ENCODE measurements around the gene LDLRAD4.

The LDLRAD4 gene

GRCh38 chr18:13553449-13553848 lies 334.9 kb downstream of the LDLRAD4 start:
- DNase-seq (ENCODE audit: low read depth) = no peak

GRCh38 chr18:13555192-13555591 lies 336.6 kb downstream of the LDLRAD4 start:
- DNase-seq (ENCODE audit: low read depth) = no peak

- DNase-seq (ENCODE audit: low read depth) = no peak
Observed at GRCh38 chr18:13555865-13556264, 337.3 kb downstream of the LDLRAD4 start.

GRCh38 chr18:13556502-13556901 lies 337.9 kb downstream of the LDLRAD4 start:
- DNase-seq (ENCODE audit: low read depth) = no peak

- peak; percentile 5 for DNase-seq (ENCODE audit: low read depth)
Observed at GRCh38 chr18:13558124-13558523, 339.6 kb downstream of the LDLRAD4 start.

GRCh38 chr18:13558790-13559189 lies 340.2 kb downstream of the LDLRAD4 start:
- no peak for DNase-seq (ENCODE audit: low read depth)

- no peak for DNase-seq (ENCODE audit: low read depth)
Observed at GRCh38 chr18:13559754-13560153, 341.2 kb downstream of the LDLRAD4 start.

GRCh38 chr18:13560306-13560705 lies 341.7 kb downstream of the LDLRAD4 start:
- no peak for DNase-seq (ENCODE audit: low read depth)

- DNase-seq (ENCODE audit: low read depth) = no peak
Observed at GRCh38 chr18:13562494-13563029, 344.0 kb downstream of the LDLRAD4 start.

- DNase-seq (ENCODE audit: low read depth) = no peak
Observed at GRCh38 chr18:13563390-13563805, 344.8 kb downstream of the LDLRAD4 start.

- DNase-seq (ENCODE audit: low read depth) = no peak
Observed at GRCh38 chr18:13564579-13564978, 346.0 kb downstream of the LDLRAD4 start.

- no peak for DNase-seq (ENCODE audit: low read depth)
Observed at GRCh38 chr18:13565228-13565627, 346.7 kb downstream of the LDLRAD4 start.

GRCh38 chr18:13566941-13567746 lies 348.6 kb downstream of the LDLRAD4 start:
- no peak for DNase-seq (ENCODE audit: low read depth)

GRCh38 chr18:13568443-13569392 lies 350.2 kb downstream of the LDLRAD4 start:
- no peak for DNase-seq (ENCODE audit: low read depth)

- no peak for DNase-seq (ENCODE audit: low read depth)
Observed at GRCh38 chr18:13570216-13570615, 351.7 kb downstream of the LDLRAD4 start.

GRCh38 chr18:13570856-13571495 lies 352.4 kb downstream of the LDLRAD4 start:
- peak; percentile 17 for DNase-seq (ENCODE audit: low read depth)

- no peak for DNase-seq (ENCODE audit: low read depth)
Observed at GRCh38 chr18:13572148-13572547, 353.6 kb downstream of the LDLRAD4 start.

- no peak for DNase-seq (ENCODE audit: low read depth)
Observed at GRCh38 chr18:13572721-13573120, 354.2 kb downstream of the LDLRAD4 start.

GRCh38 chr18:13573750-13574149 lies 355.2 kb downstream of the LDLRAD4 start:
- DNase-seq (ENCODE audit: low read depth) = no peak

- no peak for DNase-seq (ENCODE audit: low read depth)
Observed at GRCh38 chr18:13574355-13574754, 355.8 kb downstream of the LDLRAD4 start.

- DNase-seq (ENCODE audit: low read depth) = no peak
Observed at GRCh38 chr18:13574761-13575160, 356.2 kb downstream of the LDLRAD4 start.

GRCh38 chr18:13576598-13576997 lies 358.0 kb downstream of the LDLRAD4 start:
- no peak for DNase-seq (ENCODE audit: low read depth)
